Spleen (tissue), 11 donors: Measurements from ENCODE around the gene CBLN3. TPM values are rescaled to one million over a fixed set of nuclear protein-coding genes. Genes with fewer than 3 reads are reported as not detected.

Experiments
- DNase-seq: peaks from one replicate; pipeline ENCODE4 v3.0.0-alpha.2; 2020
- H3K27ac ChIP-seq, 8 donors: fragments of 200-600 bp; sonication (generic) in 7 of 8; 1 replicate in 4 of 8; 2 replicates in 4 of 8; pipeline versions ENCODE4 v1.5.0 to v1.8.0; 2016 to 2021; ENCODE audit warnings: inconsistent platforms in 4 of 8, mild to moderate bottlenecking in 4 of 8, moderate library complexity in 1 of 8
- H3K27me3 ChIP-seq, 7 donors: fragments of 200-600 bp; sonication (generic) in 6 of 7; replicated peaks in 1 of 7; 1 replicate in 4 of 7; 2 replicates in 3 of 7; pipeline versions ENCODE4 v1.5.0 to v1.8.0; 2016 to 2021; ENCODE audit warnings: inconsistent platforms in 3 of 7, mild to moderate bottlenecking in 1 of 7
- H3K36me3 ChIP-seq, 6 donors: fragments of 200-600 bp; sonication (generic) in 5 of 6; 1 replicate in 4 of 6; 2 replicates in 2 of 6; pipeline versions ENCODE4 v1.5.0 to v1.8.0; 2016 to 2021; ENCODE audit warnings: inconsistent platforms in 2 of 6
- H3K4me1 ChIP-seq, 6 donors: fragments of 200-600 bp; sonication (generic) in 5 of 6; 1 replicate in 3 of 6; 2 replicates in 3 of 6; pipeline versions ENCODE4 v1.5.0 to v1.8.0; 2016 to 2021; ENCODE audit warnings: inconsistent platforms in 3 of 6
- H3K4me3 ChIP-seq, 8 donors: fragments of 200-600 bp; sonication (generic) in 7 of 8; 1 replicate in 4 of 8; 2 replicates in 4 of 8; pipeline versions ENCODE4 v1.5.0 to v1.8.0; 2016 to 2021; ENCODE audit warnings: inconsistent platforms in 4 of 8, mild to moderate bottlenecking in 4 of 8, moderate library complexity in 2 of 8
- H3K9me3 ChIP-seq, 8 donors: fragments of 200-600 bp; sonication (generic) in 7 of 8; 1 replicate in 4 of 8; 2 replicates in 4 of 8; pipeline versions ENCODE4 v1.5.0 to v1.8.0; 2016 to 2021; ENCODE audit warnings: inconsistent platforms in 4 of 8
- POLR2A ChIP-seq, 3 donors: fragments of 450-650 bp; IDR thresholded peaks; one replicate each; pipeline ENCODE4 v1.5.1; 2017; ENCODE audit warnings: antibody characterized with exemption in 3 of 3, mild to moderate bottlenecking in 1 of 3
- POLR2AphosphoS5 ChIP-seq, 3 donors: sonication (generic); formaldehyde crosslinking; IDR thresholded peaks; one replicate each; pipeline ENCODE4 v1.5.1; 2017; ENCODE audit warnings: antibody characterized with exemption in 3 of 3
- whole genome bisulfite sequencing, 5 donors: extraction: QIAGEN DNeasy Blood & Tissue Kit in 3 of 5; methylation state at CpG; one replicate each; pipeline versions ENCODE4 v1.1.5 to v1.1.7; 2013 to 2018; 5-methylcytosine and 5-hydroxymethylcytosine counted together
- intact Hi-C: fragments of 100-400 bp; cut with DNase I; formaldehyde crosslinking; loops from one replicate; pipeline ENCODE4 v1.15.0; 2023; ENCODE audit warnings: low total_unique reads
- polyA plus RNA-seq, 3 donors: library from polyadenylated mRNA; stranded (reverse); fragments of 200-250 nt; gene quantifications; one replicate each; pipeline ENCODE4 v1.2.1, GENCODE V29; 2013
- total RNA-seq, 7 donors: library from RNA; depleted of rRNA in 3 of 7; stranded (reverse); fragments of >200 nt in 3 of 7; fragmentation: NEBNext Ultra II Directional in 4 of 7; extraction: Animal tissue kit (Norgen Biotek cat#: 25700) in 4 of 7; gene quantifications; one replicate each; pipeline versions ENCODE4 v1.1.0 to v1.2.1, GENCODE V29; 2016 to 2021
- TF ChIP-seq, protein P1 (sequence below), 11 experiments: fragments of 200-600 bp in 7 of 11; fragments of 450-650 bp in 4 of 11; sonication (generic) in 4 of 11; IDR thresholded peaks in 8 of 11; conservative IDR thresholded peaks in 3 of 11; 1 replicate in 7 of 11; 2 replicates in 4 of 11; pipeline versions ENCODE4 v1.4.0 to v1.8.0; 2016 to 2021; ENCODE audit warnings: antibody characterized with exemption in 11 of 11, inconsistent platforms in 4 of 11, mild to moderate bottlenecking in 1 of 11
- donor health status: healthy with polysubstance abuse.
- donor health status: DM: no; HTN: no; CAD: no; lungs with moderate emphysema.
- donor health status: DM: no; HTN: no; CAD: no.
- donor health status: Bipolar disorder and iron deficiency.
- donor health status: healthy.
- donor health status: DM: no; HTN: no; CAD: no.
- donor health status: DM: yes; HTN: yes; CAD: no.

CBLN3 gene
- total and polyA plus RNA-seq, 10 donors = 4.3 to 21.7 (median 10.2) TPM

- intact Hi-C loops = no loop called here
- Histone ChIP-seq H3K9me3 (no peaks in the 10 kb centered on the region), H3K4me1 (peaks cover 4 to 15% (median 11%) of the 10 kb centered on the region in 6 donors), H3K4me3 (no peak overlapping the region), H3K27me3 (peaks cover 0 to 16% (median 0%) of the 10 kb centered on the region in 7 donors), H3K27ac (no peak overlapping the region), H3K36me3 (no peaks in the 10 kb centered on the region)
- TF ChIP-seq, protein P1, sequence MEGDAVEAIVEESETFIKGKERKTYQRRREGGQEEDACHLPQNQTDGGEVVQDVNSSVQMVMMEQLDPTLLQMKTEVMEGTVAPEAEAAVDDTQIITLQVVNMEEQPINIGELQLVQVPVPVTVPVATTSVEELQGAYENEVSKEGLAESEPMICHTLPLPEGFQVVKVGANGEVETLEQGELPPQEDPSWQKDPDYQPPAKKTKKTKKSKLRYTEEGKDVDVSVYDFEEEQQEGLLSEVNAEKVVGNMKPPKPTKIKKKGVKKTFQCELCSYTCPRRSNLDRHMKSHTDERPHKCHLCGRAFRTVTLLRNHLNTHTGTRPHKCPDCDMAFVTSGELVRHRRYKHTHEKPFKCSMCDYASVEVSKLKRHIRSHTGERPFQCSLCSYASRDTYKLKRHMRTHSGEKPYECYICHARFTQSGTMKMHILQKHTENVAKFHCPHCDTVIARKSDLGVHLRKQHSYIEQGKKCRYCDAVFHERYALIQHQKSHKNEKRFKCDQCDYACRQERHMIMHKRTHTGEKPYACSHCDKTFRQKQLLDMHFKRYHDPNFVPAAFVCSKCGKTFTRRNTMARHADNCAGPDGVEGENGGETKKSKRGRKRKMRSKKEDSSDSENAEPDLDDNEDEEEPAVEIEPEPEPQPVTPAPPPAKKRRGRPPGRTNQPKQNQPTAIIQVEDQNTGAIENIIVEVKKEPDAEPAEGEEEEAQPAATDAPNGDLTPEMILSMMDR (IDR thresholded peaks at IDR 0.05 in 8 of 11, conservative IDR thresholded peaks at IDR 0.05 in 3 of 11) = no peak
- TF ChIP-seq POLR2A (IDR thresholded peaks at IDR 0.05) (no peak), POLR2AphosphoS5 (IDR thresholded peaks at IDR 0.05) (no peak)
- WGBS, 5 donors = 38 to 60% (median 48%) methylated on average over 3 of the region's 3 CpGs
- DNase-seq = no peak
Measured at GRCh38 chr14:24394275-24394674, 35.2 kb downstream of the CBLN3 start.

GRCh38 chr14:24392325-24393091, 37.0 kb downstream of the CBLN3 start:
- no peak overlapping the region for H3K27ac ChIP-seq
- no peak for DNase-seq
- no peaks in the 10 kb centered on the region for H3K4me1 ChIP-seq
- no peaks in the 10 kb centered on the region for H3K36me3 ChIP-seq
- H3K9me3 ChIP-seq = no peaks in the 10 kb centered on the region
- H3K4me3 ChIP-seq = no peak overlapping the region
- intact Hi-C loops = no loop called here
- peaks cover 0 to 9% (median 0%) of the 10 kb centered on the region in 7 donors for H3K27me3 ChIP-seq
- TF ChIP-seq, protein P1 (IDR thresholded peaks at IDR 0.05 in 8 of 11, conservative IDR thresholded peaks at IDR 0.05 in 3 of 11) = no peak
- TF ChIP-seq POLR2A (IDR thresholded peaks at IDR 0.05) = no peak
- no peak for TF ChIP-seq POLR2AphosphoS5 (IDR thresholded peaks at IDR 0.05)
- 75 to 88% (median 77%) methylated on average over 8 of the region's 8 CpGs for WGBS, 5 donors

GRCh38 chr14:24390701-24391468, 38.6 kb downstream of the CBLN3 start:
- no peak for DNase-seq
- Histone ChIP-seq H3K27ac (no peak overlapping the region), H3K36me3 (no peaks in the 10 kb centered on the region), H3K9me3 (no peaks in the 10 kb centered on the region), H3K4me1 (no peaks in the 10 kb centered on the region), H3K27me3 (peaks cover 0 to 9% (median 0%) of the 10 kb centered on the region in 7 donors), H3K4me3 (no peak overlapping the region)
- 32 to 51% (median 47%) methylated on average over 6 of the region's 6 CpGs for WGBS, 5 donors
- intact Hi-C loops = no loop called here
- TF ChIP-seq, protein P1 (IDR thresholded peaks at IDR 0.05 in 8 of 11, conservative IDR thresholded peaks at IDR 0.05 in 3 of 11) = no peak
